ENCODE results near the gene CREB5.

Gene CREB5

GRCh38 chr7:28682801-28683200, 270.5 kb downstream of the CREB5 start:
- Mint-ChIP-seq H3K36me3 (no peaks in the 10 kb centered on the region), H3K4me1 (peaks cover 0 to 5% of the 10 kb centered on the region in 2 donors), H3K9me3 (no peaks in the 10 kb centered on the region), H3K27ac (no peak overlapping the region), H3K4me3 (no peak overlapping the region), H3K27me3 (peaks cover 19 to 20% of the 10 kb centered on the region in 2 donors)
- DNase-seq (no peak), ATAC-seq (replicated peaks) (no peak)

GRCh38 chr7:28684650-28685241, 272.4 kb downstream of the CREB5 start:
- no peak overlapping the region for H3K27ac Mint-ChIP-seq
- H3K27me3 Mint-ChIP-seq, result peaks cover 19 to 20% of the 10 kb centered on the region in 2 donors
- DNase-seq (no peak), ATAC-seq (replicated peaks) (peak; percentile 68 to 70)
- H3K4me1 Mint-ChIP-seq, result peaks cover 0 to 5% of the 10 kb centered on the region in 2 donors
- no peaks in the 10 kb centered on the region for H3K36me3 Mint-ChIP-seq
- no peak overlapping the region for H3K4me3 Mint-ChIP-seq
- H3K9me3 Mint-ChIP-seq, result no peaks in the 10 kb centered on the region

- ATAC-seq (replicated peaks) (peak; percentile 49 to 59), DNase-seq (peak; percentile 17)
- no peak overlapping the region for H3K27ac Mint-ChIP-seq
- no peak overlapping the region for H3K4me3 Mint-ChIP-seq
- H3K27me3 Mint-ChIP-seq, result peaks cover 19 to 20% of the 10 kb centered on the region in 2 donors
- no peaks in the 10 kb centered on the region for H3K36me3 Mint-ChIP-seq
- H3K9me3 Mint-ChIP-seq, result no peaks in the 10 kb centered on the region
- H3K4me1 Mint-ChIP-seq, result peaks cover 0 to 5% of the 10 kb centered on the region in 2 donors
Measured at GRCh38 chr7:28685242-28685643, 272.9 kb downstream of the CREB5 start.

- Mint-ChIP-seq H3K4me3 (no peak overlapping the region), H3K36me3 (no peaks in the 10 kb centered on the region), H3K9me3 (no peaks in the 10 kb centered on the region), H3K4me1 (peaks cover 0 to 5% of the 10 kb centered on the region in 2 donors), H3K27ac (no peak overlapping the region), H3K27me3 (peaks cover 17 to 22% of the 10 kb centered on the region in 2 donors)
- DNase-seq (peak; percentile 38), ATAC-seq (replicated peaks) (peak; percentile 67 to 78)
Measured at GRCh38 chr7:28685644-28686417, 273.5 kb downstream of the CREB5 start.

GRCh38 chr7:28686418-28686800, 274.1 kb downstream of the CREB5 start:
- no peaks in the 10 kb centered on the region for H3K36me3 Mint-ChIP-seq
- no peak for DNase-seq

GRCh38 chr7:28687537-28687936, 275.2 kb downstream of the CREB5 start:
- ATAC-seq (replicated peaks) (no peak), DNase-seq (no peak)
- Mint-ChIP-seq H3K4me3 (no peak overlapping the region), H3K9me3 (no peaks in the 10 kb centered on the region), H3K36me3 (no peaks in the 10 kb centered on the region), H3K4me1 (peaks cover 0 to 5% of the 10 kb centered on the region in 2 donors), H3K27me3 (peaks cover 11 to 14% of the 10 kb centered on the region in 2 donors), H3K27ac (no peak overlapping the region)

More at GRCh38 chr7:28686418-28686800, 274.1 kb downstream of the CREB5 start:
- H3K4me1 Mint-ChIP-seq, result peaks cover 0 to 5% of the 10 kb centered on the region in 2 donors
- no peaks in the 10 kb centered on the region for H3K9me3 Mint-ChIP-seq
- ATAC-seq (replicated peaks), result no peak
- peaks cover 15 to 17% of the 10 kb centered on the region in 2 donors for H3K27me3 Mint-ChIP-seq
- no peak overlapping the region for H3K27ac Mint-ChIP-seq
- H3K4me3 Mint-ChIP-seq, result no peak overlapping the region

GRCh38 chr7:28688174-28688573, 275.9 kb downstream of the CREB5 start:
- Mint-ChIP-seq H3K4me1 (peaks cover 0 to 5% of the 10 kb centered on the region in 2 donors), H3K36me3 (no peaks in the 10 kb centered on the region), H3K9me3 (no peaks in the 10 kb centered on the region), H3K4me3 (no peak overlapping the region), H3K27me3 (peaks cover 5 to 8% of the 10 kb centered on the region in 2 donors), H3K27ac (no peak overlapping the region)
- ATAC-seq (replicated peaks), result no peak
- no peak for DNase-seq

- ATAC-seq (replicated peaks) (no peak), DNase-seq (no peak)
- H3K36me3 Mint-ChIP-seq, result no peaks in the 10 kb centered on the region
- peaks cover 0 to 5% of the 10 kb centered on the region in 2 donors for H3K4me1 Mint-ChIP-seq
- H3K27me3 Mint-ChIP-seq, result peaks cover 0 to 5% of the 10 kb centered on the region in 2 donors
- H3K27ac Mint-ChIP-seq, result no peak overlapping the region
- no peaks in the 10 kb centered on the region for H3K9me3 Mint-ChIP-seq
- H3K4me3 Mint-ChIP-seq, result no peak overlapping the region
Measured at GRCh38 chr7:28688651-28689050, 276.3 kb downstream of the CREB5 start.

GRCh38 chr7:28695300-28696295, 283.3 kb downstream of the CREB5 start:
- peaks cover 0 to 4% of the 10 kb centered on the region in 2 donors for H3K27me3 Mint-ChIP-seq
- DNase-seq, result no peak
- H3K9me3 Mint-ChIP-seq, result no peaks in the 10 kb centered on the region
- H3K36me3 Mint-ChIP-seq, result no peaks in the 10 kb centered on the region
- ATAC-seq (replicated peaks), result no peak
- no peaks in the 10 kb centered on the region for H3K4me1 Mint-ChIP-seq
- no peak overlapping the region for H3K27ac Mint-ChIP-seq
- no peak overlapping the region for H3K4me3 Mint-ChIP-seq

- Mint-ChIP-seq H3K36me3 (peaks cover 4 to 5% of the 10 kb centered on the region in 2 donors), H3K4me3 (no peak overlapping the region), H3K4me1 (peaks cover 0 to 3% of the 10 kb centered on the region in 2 donors), H3K9me3 (peaks cover 3% of the 10 kb centered on the region in 2 donors), H3K27ac (no peak overlapping the region), H3K27me3 (peaks cover 0 to 3% of the 10 kb centered on the region in 2 donors)
- DNase-seq (no peak), ATAC-seq (replicated peaks) (no peak)
Measured at GRCh38 chr7:28697913-28698563, 285.7 kb downstream of the CREB5 start.

GRCh38 chr7:28698840-28699239, 286.5 kb downstream of the CREB5 start:
- Mint-ChIP-seq H3K36me3 (peaks cover 4 to 5% of the 10 kb centered on the region in 2 donors), H3K4me3 (no peak overlapping the region), H3K4me1 (peaks cover 0 to 3% of the 10 kb centered on the region in 2 donors), H3K9me3 (peaks cover 3 to 6% of the 10 kb centered on the region in 2 donors), H3K27me3 (peaks cover 0 to 4% of the 10 kb centered on the region in 2 donors), H3K27ac (no peak overlapping the region)
- ATAC-seq (replicated peaks) (no peak), DNase-seq (no peak)

GRCh38 chr7:28700096-28700495, 287.8 kb downstream of the CREB5 start:
- H3K27me3 Mint-ChIP-seq, result peaks cover 4 to 8% of the 10 kb centered on the region in 2 donors
- H3K4me3 Mint-ChIP-seq, result no peak overlapping the region
- DNase-seq, result no peak
- no peak overlapping the region for H3K27ac Mint-ChIP-seq
- peaks cover 5 to 7% of the 10 kb centered on the region in 2 donors for H3K36me3 Mint-ChIP-seq
- no peak for ATAC-seq (replicated peaks)
- peaks cover 8 to 9% of the 10 kb centered on the region in 2 donors for H3K9me3 Mint-ChIP-seq
- peaks cover 7 to 12% of the 10 kb centered on the region in 2 donors for H3K4me1 Mint-ChIP-seq

GRCh38 chr7:28700790-28701203, 288.5 kb downstream of the CREB5 start:
- ATAC-seq (replicated peaks), result no peak
- peaks cover 8 to 9% of the 10 kb centered on the region in 2 donors for H3K9me3 Mint-ChIP-seq
- no peak overlapping the region for H3K4me3 Mint-ChIP-seq
- peaks cover 5 to 7% of the 10 kb centered on the region in 2 donors for H3K36me3 Mint-ChIP-seq
- no peak overlapping the region for H3K27ac Mint-ChIP-seq
- peaks cover 7 to 19% of the 10 kb centered on the region in 2 donors for H3K4me1 Mint-ChIP-seq
- DNase-seq, result no peak
- H3K27me3 Mint-ChIP-seq, result peaks cover 4 to 8% of the 10 kb centered on the region in 2 donors
